ENCODE data around the gene PPP3CA. TPM values are rescaled to one million over a fixed set of nuclear protein-coding genes. Genes with fewer than 3 reads are reported as not detected.

The PPP3CA gene
- total and polyA plus RNA-seq, 2 of the 8 experiments (the other 6 are each of a cell fraction or from before 2014, with no cell fraction given), result 7.9 to 35.0 TPM

GRCh38 chr4:101306764-101307615 is 40.3 kb downstream of the PPP3CA start:
- no peak overlapping the region for H2BK20ac ChIP-seq (ENCODE audit: low read length)
- peaks cover 0 to 55% of the 10 kb centered on the region in 2 experiments; a peak in 3 of 4 replicates for H3K79me2 ChIP-seq (ENCODE audit: control insufficient read depth in 1 of 2, insufficient read depth in 2 of 2, low read length in 2 of 2)
- FAIRE-seq (no peak), DNase-seq (ENCODE audit: low read depth in 1 of 2, low spot score in 2 of 2) (no peak)
- no peaks in the 10 kb centered on the region for H3K79me1 ChIP-seq (ENCODE audit: low read depth, low read length)
- WGBS, 2 experiments (ENCODE audit: extremely low coverage in 1 of 2, insufficient coverage in 1 of 2, insufficient read length in 1 of 2, insufficient replicate concordance in 2 of 2, low coverage in 1 of 2, low lambda C conversion rate in 2 of 2, missing lambda C conversion rate in 1 of 2), result 88% methylated on average over 4 of the region's 4 CpGs; no CpG with 5 or more reads in 1 of the 2 experiments
- no peak overlapping the region for H2AK5ac ChIP-seq (ENCODE audit: low read depth, low read length)
- POLR2A ChIA-PET (ENCODE audit: partially characterized antibody), result interaction anchor here (0.7 to 1.1 kb wide), 3 partner anchors 19 to 1124 kb away, joined by 3 read pairs; no protein-coding TSS in a partner anchor
- no peaks in the 10 kb centered on the region for H4K20me1 ChIP-seq (replicated peaks in 1 of 2; ENCODE audit: control insufficient read depth in 1 of 2, insufficient read depth in 2 of 2, low read length in 2 of 2)
- no peak overlapping the region for H2BK5ac ChIP-seq (ENCODE audit: low read depth, low read length)
- peaks cover 8 to 18% (median 12%) of the 10 kb centered on the region in 4 experiments for H3K4me1 ChIP-seq (replicated peaks in 1 of 4; ENCODE audit: control insufficient read depth in 3 of 4, insufficient read depth in 4 of 4, low read length in 3 of 4)
- no peak overlapping the region for H3K18ac ChIP-seq (ENCODE audit: extremely low read depth, low read length)
- H2AFZ ChIP-seq (ENCODE audit: low read length), result no peak overlapping the region
- CTCF ChIA-PET (ENCODE audit: partially characterized antibody), result interaction anchor here (0.5 to 0.7 kb wide), 4 partner anchors 14 to 759 kb away, joined by 3 to 5 read pairs (median 4); no protein-coding TSS in a partner anchor
- no peaks in the 10 kb centered on the region for H3K36me3 ChIP-seq (ENCODE audit: control insufficient read depth in 2 of 4, insufficient read depth in 4 of 4, low read length in 3 of 4)
- no peak overlapping the region for H3K4ac ChIP-seq (replicated peaks; ENCODE audit: insufficient read length, low read depth, low read length)
- H2BK120ac ChIP-seq (replicated peaks; ENCODE audit: low read depth, low read length), result no peak overlapping the region
- H2BK15ac ChIP-seq (ENCODE audit: low read length), result no peak overlapping the region
- no peak overlapping the region for H3K14ac ChIP-seq (ENCODE audit: insufficient read length)
- H3K27me3 ChIP-seq (replicated peaks in 1 of 4; ENCODE audit: control insufficient read depth in 3 of 4, extremely low read depth in 1 of 4, insufficient read depth in 3 of 4, low read length in 3 of 4), result no peaks in the 10 kb centered on the region
- H2BK12ac ChIP-seq (ENCODE audit: low read depth, low read length), result no peak overlapping the region
- no peak overlapping the region for H3K23ac ChIP-seq (ENCODE audit: insufficient read length)
- H3K4me2 ChIP-seq (ENCODE audit: insufficient read depth in 1 of 2, low read depth in 2 of 2, low read length in 2 of 2), result 0 out of 4 replicates have a peak overlapping the region, but pooled peaks of 1 of the 2 experiments have one; percentile 38
- H3K23me2 ChIP-seq (ENCODE audit: low read depth, low read length), result no peaks in the 10 kb centered on the region
- no peak overlapping the region for H3K9ac ChIP-seq (replicated peaks in 1 of 4; ENCODE audit: extremely low read depth in 1 of 4, low read depth in 3 of 4, low read length in 3 of 4)
- H3K9me3 ChIP-seq (ENCODE audit: insufficient read depth in 2 of 2, low read depth in 1 of 2, low read length in 1 of 2), result no peaks in the 10 kb centered on the region
- no peak overlapping the region for H3K56ac ChIP-seq (replicated peaks; ENCODE audit: insufficient read length, low read depth, low read length)
- H3K4me3 ChIP-seq (ENCODE audit: extremely low read depth in 1 of 4, insufficient read depth in 2 of 4, low read depth in 3 of 4, low read length in 4 of 4), result no peak overlapping the region
- no peak overlapping the region for H4K8ac ChIP-seq (ENCODE audit: extremely low read depth, insufficient read depth, low read length)
- no peak overlapping the region for H4K5ac ChIP-seq (ENCODE audit: insufficient read length, low read depth, low read length)
- H4K91ac ChIP-seq (replicated peaks; ENCODE audit: insufficient read length, low read length), result no peak overlapping the region
- H3K27ac ChIP-seq (ENCODE audit: low read depth, low read length), result no peak overlapping the region
- no peak for TF ChIP-seq MAFK (IDR thresholded peaks at IDR 0.05; ENCODE audit: low read depth, low read length)
- TF ChIP-seq CHD2 (IDR thresholded peaks at IDR 0.05; ENCODE audit: low read length), result no peak
- no peak for TF ChIP-seq CBX5 (IDR thresholded peaks at IDR 0.05; ENCODE audit: low read depth, low read length)
- TF ChIP-seq CREB1 (IDR thresholded peaks at IDR 0.05), result no peak
- no peak for TF ChIP-seq SIN3A (conservative IDR thresholded peaks at IDR 0.05 in 1 of 2, IDR thresholded peaks at IDR 0.05 in 1 of 2; ENCODE audit: low read depth in 1 of 2, low read length in 2 of 2)
- no peak for TF ChIP-seq SIRT6 (IDR thresholded peaks at IDR 0.05; ENCODE audit: low read length)
- TF ChIP-seq SAP30 (IDR thresholded peaks at IDR 0.05; ENCODE audit: insufficient read depth, insufficient replicate concordance, low read length), result no peak
- no peak for TF ChIP-seq CTBP2 (IDR thresholded peaks at IDR 0.05; ENCODE audit: borderline replicate concordance, insufficient read depth, insufficient read length, low read length)
- TF ChIP-seq TAF7 (optimal IDR thresholded peaks at IDR 0.05; ENCODE audit: borderline replicate concordance, low read depth, low read length), result no peak
- no peak for TF ChIP-seq CBX8 (IDR thresholded peaks at IDR 0.05; ENCODE audit: borderline replicate concordance, low read depth, low read length)
- TF ChIP-seq SP4 (IDR thresholded peaks at IDR 0.05; ENCODE audit: low read length), result no peak
- no peak for TF ChIP-seq JUND (IDR thresholded peaks at IDR 0.05; ENCODE audit: low read length)

Data from H1 (cell line).